ENCODE data around the gene VOPP1.

DNA sequence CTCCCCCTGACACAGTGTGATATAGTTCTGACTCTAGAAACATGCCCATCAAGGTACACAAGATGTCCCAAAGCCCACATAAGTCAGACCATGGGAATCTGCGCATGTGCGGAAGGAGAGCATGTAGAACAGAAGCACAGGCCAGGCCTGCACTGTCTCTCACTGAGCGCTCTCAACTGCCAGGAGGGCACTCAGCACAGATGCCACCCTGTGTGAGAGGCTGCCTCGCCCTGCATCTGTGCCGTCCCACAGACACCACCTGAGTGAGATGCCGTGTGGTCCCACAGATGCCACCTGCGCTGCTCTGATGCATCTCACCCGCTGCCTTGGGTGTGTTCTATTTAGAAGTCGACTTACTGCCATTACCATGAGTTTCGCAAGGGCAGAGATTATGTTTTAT is 98.4 kb downstream of the VOPP1 start:
- no peak for TF ChIP-seq POLR2A (IDR thresholded peaks at IDR 0.05)
- TF ChIP-seq, protein P1, sequence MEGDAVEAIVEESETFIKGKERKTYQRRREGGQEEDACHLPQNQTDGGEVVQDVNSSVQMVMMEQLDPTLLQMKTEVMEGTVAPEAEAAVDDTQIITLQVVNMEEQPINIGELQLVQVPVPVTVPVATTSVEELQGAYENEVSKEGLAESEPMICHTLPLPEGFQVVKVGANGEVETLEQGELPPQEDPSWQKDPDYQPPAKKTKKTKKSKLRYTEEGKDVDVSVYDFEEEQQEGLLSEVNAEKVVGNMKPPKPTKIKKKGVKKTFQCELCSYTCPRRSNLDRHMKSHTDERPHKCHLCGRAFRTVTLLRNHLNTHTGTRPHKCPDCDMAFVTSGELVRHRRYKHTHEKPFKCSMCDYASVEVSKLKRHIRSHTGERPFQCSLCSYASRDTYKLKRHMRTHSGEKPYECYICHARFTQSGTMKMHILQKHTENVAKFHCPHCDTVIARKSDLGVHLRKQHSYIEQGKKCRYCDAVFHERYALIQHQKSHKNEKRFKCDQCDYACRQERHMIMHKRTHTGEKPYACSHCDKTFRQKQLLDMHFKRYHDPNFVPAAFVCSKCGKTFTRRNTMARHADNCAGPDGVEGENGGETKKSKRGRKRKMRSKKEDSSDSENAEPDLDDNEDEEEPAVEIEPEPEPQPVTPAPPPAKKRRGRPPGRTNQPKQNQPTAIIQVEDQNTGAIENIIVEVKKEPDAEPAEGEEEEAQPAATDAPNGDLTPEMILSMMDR (IDR thresholded peaks at IDR 0.05), result no peak
